CD4-positive, alpha-beta T cell (primary cell): ENCODE data around the gene SLPI. TPM values are rescaled to one million over a fixed set of nuclear protein-coding genes. Genes with fewer than 3 reads are reported as not detected.

Experiments
- ATAC-seq: fragments of 200-7000 bp; cut with Tn5 transposase; one replicate; pipeline ENCODE4 v1.10.0; 2022; ENCODE audit warnings: mild to moderate bottlenecking; ENCODE audit not compliant: poor library complexity
- CTCF ChIA-PET: fragments of 350-600 bp; sonication (Branson Sonifier 250); formaldehyde crosslinking; loops from one replicate; lab custom pipeline; 2021; ENCODE audit warnings: antibody characterized with exemption, inconsistent platforms; lab: Charles Lee
- POLR2A ChIA-PET: fragments of 350-600 bp; sonication (Branson Sonifier 250); formaldehyde crosslinking; loops from one replicate; lab custom pipeline; 2021; ENCODE audit warnings: antibody characterized with exemption, inconsistent platforms; lab: Charles Lee
- DNase-seq, 14 experiments: peaks; one replicate each; pipeline ENCODE4 v3.0.0-alpha.2; 2013 to 2020; ENCODE audit warnings: mixed read lengths in 2 of 14
- H3K27ac ChIP-seq, 2 donors: one replicate each; pipeline versions ENCODE4 v1.5.1 to v1.7.0; 2013; ENCODE audit warnings: low read length in 2 of 2, low read depth in 1 of 2, mild to moderate bottlenecking in 1 of 2
- H3K27me3 ChIP-seq, 2 experiments: 1 replicate in 1 of 2; 2 replicates in 1 of 2; pipeline versions ENCODE4 v1.6.1 to v1.7.0; 2013; ENCODE audit warnings: low read length in 2 of 2, control low read depth in 1 of 2, mild to moderate bottlenecking in 1 of 2, moderate library complexity in 1 of 2; ENCODE audit not compliant: insufficient read depth in 2 of 2, control insufficient read depth in 1 of 2
- H3K36me3 ChIP-seq: one replicate; pipeline ENCODE4 v1.6.1; 2013; ENCODE audit warnings: low read length, control low read depth; ENCODE audit not compliant: insufficient read depth
- H3K4me1 ChIP-seq: one replicate; pipeline ENCODE4 v1.6.1; 2013; ENCODE audit warnings: low read length, control low read depth; ENCODE audit not compliant: insufficient read depth
- H3K4me3 ChIP-seq: one replicate; pipeline ENCODE4 v1.5.1; 2013; ENCODE audit warnings: mild to moderate bottlenecking, low read length, moderate library complexity
- H3K9me3 ChIP-seq, 2 experiments: 1 replicate in 1 of 2; 2 replicates in 1 of 2; pipeline versions ENCODE4 v1.6.1 to v1.7.0; 2013; ENCODE audit warnings: low read length in 2 of 2, mild to moderate bottlenecking in 2 of 2, control low read depth in 1 of 2, moderate library complexity in 1 of 2; ENCODE audit not compliant: control insufficient read depth in 1 of 2, insufficient read depth in 1 of 2
- H3K27ac Mint-ChIP-seq: one replicate; pipeline ENCODE4 v1.8.0; 2020; ENCODE audit warnings: mixed read lengths
- H3K27me3 Mint-ChIP-seq: one replicate; pipeline ENCODE4 v1.8.0; 2021; ENCODE audit warnings: mixed read lengths
- H3K36me3 Mint-ChIP-seq: one replicate; pipeline ENCODE4 v1.8.0; 2021; ENCODE audit warnings: low read depth, mixed read lengths
- H3K4me1 Mint-ChIP-seq: one replicate; pipeline ENCODE4 v1.8.0; 2021; ENCODE audit warnings: low read depth, mixed read lengths
- H3K4me3 Mint-ChIP-seq: one replicate; pipeline ENCODE4 v1.8.0; 2020; ENCODE audit warnings: mild to moderate bottlenecking, mixed read lengths
- H3K9me3 Mint-ChIP-seq: one replicate; pipeline ENCODE4 v1.8.0; 2020; ENCODE audit warnings: mixed read lengths
- CTCF ChIP-seq: fragments of 200-600 bp; IDR thresholded peaks from one replicate; pipeline ENCODE4 v1.8.0; 2022; ENCODE audit warnings: antibody characterized with exemption, mild to moderate bottlenecking
- intact Hi-C, 2 experiments: fragments of 100-400 bp; cut with DNase I in 1 of 2; cut with micrococcal nuclease in 1 of 2; formaldehyde crosslinking; loops; one replicate each; pipeline versions ENCODE4 v1.15.1 to v1.9.0; 2023 to 2025; cut with DNase I, micrococcal nuclease
- total RNA-seq, 174 experiments: library from RNA in 2 of 174; stranded (reverse) in 2 of 174; gene quantifications; one replicate each; pipeline ENCODE4 v1.2.3 and lab custom pipeline; 2021 to 2026

The SLPI gene
- total RNA-seq, 2 experiments from 2014 or later, result not detected

GRCh38 chr20:45279992-45280391 lies 25.6 kb upstream of the SLPI start:
- no peaks in the 10 kb centered on the region for H3K9me3 Mint-ChIP-seq
- H3K9me3 ChIP-seq, result no peaks in the 10 kb centered on the region
- no peak overlapping the region for H3K4me3 Mint-ChIP-seq
- no peaks in the 10 kb centered on the region for H3K36me3 Mint-ChIP-seq
- DNase-seq (no peak), ATAC-seq (no peak)
- no peaks in the 10 kb centered on the region for H3K4me1 Mint-ChIP-seq
- peaks cover 17 to 21% of the 10 kb centered on the region in 2 experiments for H3K27me3 ChIP-seq
- TF ChIP-seq CTCF, result no peak
- no peak overlapping the region for H3K27ac ChIP-seq
- H3K4me3 ChIP-seq, result no peak overlapping the region
- intact Hi-C loops, result no loop called here
- H3K36me3 ChIP-seq, result no peaks in the 10 kb centered on the region
- CTCF ChIA-PET, result no interaction called here
- no peaks in the 10 kb centered on the region for H3K4me1 ChIP-seq
- POLR2A ChIA-PET, result no interaction called here
- peaks cover 56% of the 10 kb centered on the region for H3K27me3 Mint-ChIP-seq
- no peak overlapping the region for H3K27ac Mint-ChIP-seq

- peaks cover 71% of the 10 kb centered on the region for H3K27me3 Mint-ChIP-seq
- intact Hi-C loops, result no loop called here
- no peaks in the 10 kb centered on the region for H3K9me3 Mint-ChIP-seq
- no peak for ATAC-seq
- H3K27ac ChIP-seq, result no peak overlapping the region
- H3K27me3 ChIP-seq, result peaks cover 13 to 24% of the 10 kb centered on the region in 2 experiments
- no peak overlapping the region for H3K4me3 Mint-ChIP-seq
- no peak for DNase-seq
- ChIA-PET POLR2A (no interaction called here), CTCF (no interaction called here)
- no peaks in the 10 kb centered on the region for H3K4me1 ChIP-seq
- no peaks in the 10 kb centered on the region for H3K36me3 ChIP-seq
- H3K4me3 ChIP-seq, result no peak overlapping the region
- no peak overlapping the region for H3K27ac Mint-ChIP-seq
- no peak for TF ChIP-seq CTCF
- no peaks in the 10 kb centered on the region for H3K36me3 Mint-ChIP-seq
- H3K4me1 Mint-ChIP-seq, result no peaks in the 10 kb centered on the region
- H3K9me3 ChIP-seq, result no peaks in the 10 kb centered on the region
These were observed 21.0 kb upstream of the SLPI start for GRCh38 chr20:45275338-45275737.

GRCh38 chr20:45269754-45270270 lies 15.4 kb upstream of the SLPI start:
- Histone ChIP-seq H3K36me3 (no peaks in the 10 kb centered on the region), H3K4me3 (no peak overlapping the region), H3K4me1 (no peaks in the 10 kb centered on the region), H3K9me3 (no peaks in the 10 kb centered on the region), H3K27me3 (peaks cover 2 to 11% of the 10 kb centered on the region in 2 experiments), H3K27ac (no peak overlapping the region)
- Mint-ChIP-seq H3K27ac (no peak overlapping the region), H3K27me3 (peaks cover 72% of the 10 kb centered on the region), H3K9me3 (no peaks in the 10 kb centered on the region), H3K4me3 (no peak overlapping the region), H3K4me1 (no peaks in the 10 kb centered on the region), H3K36me3 (no peaks in the 10 kb centered on the region)
- ChIA-PET CTCF (no interaction called here), POLR2A (no interaction called here)
- intact Hi-C loops, result no loop called here
- TF ChIP-seq CTCF, result no peak
- DNase-seq, result no peak
- ATAC-seq, result no peak
